GM19023 (cell line): ENCODE data around the gene CD46.
"Not testable (repeated sequence)": the region's sequence is repeated elsewhere in the genome, so short reads cannot be mapped to it uniquely, and the experiment has no call there.

ENCODE experiments used
- ATAC-seq: cut with Tn5 transposase; IDR thresholded peaks from one replicate; pipeline ENCODE4 v1.9.1; 2021; ENCODE audit warnings: mild to moderate bottlenecking, moderate library complexity; ENCODE audit not compliant: unreplicated experiment

CD46 gene

DNA sequence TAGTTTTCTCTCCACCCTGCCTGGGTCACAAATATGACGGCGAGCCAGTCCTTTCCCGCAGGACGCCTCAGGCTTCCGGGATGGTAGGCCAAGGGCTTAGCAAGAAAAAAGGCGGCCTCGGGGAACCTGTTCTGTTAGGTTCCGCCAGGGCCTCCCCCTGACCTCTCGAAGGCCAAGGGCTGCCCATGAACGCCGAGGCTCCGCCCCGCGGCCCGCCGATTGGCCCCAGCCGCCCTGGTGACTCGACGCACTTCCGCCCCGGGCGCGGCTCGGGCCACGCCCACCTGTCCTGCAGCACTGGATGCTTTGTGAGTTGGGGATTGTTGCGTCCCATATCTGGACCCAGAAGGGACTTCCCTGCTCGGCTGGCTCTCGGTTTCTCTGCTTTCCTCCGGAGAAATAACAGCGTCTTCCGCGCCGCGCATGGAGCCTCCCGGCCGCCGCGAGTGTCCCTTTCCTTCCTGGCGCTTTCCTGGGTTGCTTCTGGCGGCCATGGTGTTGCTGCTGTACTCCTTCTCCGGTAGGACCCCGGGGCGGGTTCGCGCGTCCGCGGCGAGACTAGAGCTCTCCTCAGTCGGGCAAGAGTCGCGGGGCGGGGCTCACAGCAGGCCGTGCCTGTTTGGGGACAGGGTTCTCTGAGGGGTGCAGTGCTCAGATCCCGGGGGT lies at the start of gene CD46:
Gene CD46, plus strand, starts transcription at position 265 of the 666 bp plus-strand sequence. Its CDS starts 159 bp downstream, at position 424.
- peak; percentile 97 for ATAC-seq

DNA sequence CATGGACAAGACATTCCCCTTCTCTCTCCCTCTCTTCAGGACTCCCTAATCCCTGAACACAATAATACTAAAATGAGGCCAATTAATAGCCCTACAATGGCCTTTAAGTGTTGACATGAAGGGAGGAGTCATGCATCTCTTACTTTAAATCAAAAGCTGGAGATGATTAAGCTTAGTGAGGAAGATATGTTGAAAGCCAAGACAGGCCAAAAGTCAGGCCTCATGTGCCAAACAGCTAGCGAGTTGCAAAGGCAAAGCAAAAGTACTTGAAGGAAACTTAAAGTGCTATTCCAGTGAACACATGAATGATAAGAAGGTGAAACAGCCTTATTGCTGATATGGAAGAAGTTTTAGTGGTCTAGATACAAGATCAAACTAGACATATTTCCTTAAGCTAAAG lies 49.5 kb upstream of the CD46 start:
- ATAC-seq: no peak

DNA sequence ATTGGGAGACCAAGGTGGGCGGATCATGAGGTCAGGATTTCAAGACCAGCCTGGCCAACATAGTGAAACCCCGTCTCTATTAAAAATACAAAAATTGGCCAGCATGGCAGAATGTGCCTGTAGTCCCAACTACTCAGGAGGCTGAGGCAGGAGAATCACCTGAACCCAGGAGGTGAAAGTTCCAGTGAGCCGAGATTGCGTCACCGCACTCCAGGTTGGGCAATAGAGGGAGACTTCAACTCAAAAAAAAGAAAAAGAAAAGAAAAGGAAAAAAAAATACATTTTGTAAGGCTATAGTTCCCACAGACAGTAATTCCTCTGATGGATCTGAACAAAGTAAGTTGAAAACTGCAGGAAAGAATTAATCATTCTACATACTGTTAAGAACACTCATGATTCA lies 48.1 kb upstream of the CD46 start:
- ATAC-seq: no peak

DNA sequence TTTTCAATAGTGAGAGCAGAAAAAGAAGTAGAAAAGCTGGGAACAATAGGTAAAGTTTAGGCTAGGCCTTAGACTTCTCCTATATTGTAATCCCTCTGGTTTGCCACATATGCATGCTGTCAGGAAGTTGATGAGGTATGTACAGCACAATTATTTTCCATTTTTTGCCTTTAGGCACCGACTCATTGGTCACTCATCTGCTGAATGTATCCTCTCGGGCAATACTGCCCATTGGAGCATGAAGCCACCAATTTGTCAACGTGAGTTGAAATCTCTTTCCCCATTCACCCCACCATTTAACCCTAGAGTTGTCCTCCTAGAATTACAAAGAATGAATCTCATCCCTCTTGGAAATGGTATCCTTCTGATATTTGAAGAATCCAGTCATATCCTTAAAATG lies 43.9 kb upstream of the CD46 start:
- ATAC-seq: not testable (repeated sequence)

GRCh38 chr1:207711285-207711684 lies 40.6 kb upstream of the CD46 start:
- ATAC-seq: no peak

- ATAC-seq: not testable (repeated sequence)
These were observed 39.2 kb upstream of the CD46 start for GRCh38 chr1:207712701-207713100.

GRCh38 chr1:207713529-207713928 lies 38.3 kb upstream of the CD46 start:
- ATAC-seq: no peak

- no peak for ATAC-seq
These were observed 32.6 kb upstream of the CD46 start for GRCh38 chr1:207719234-207719633.

DNA sequence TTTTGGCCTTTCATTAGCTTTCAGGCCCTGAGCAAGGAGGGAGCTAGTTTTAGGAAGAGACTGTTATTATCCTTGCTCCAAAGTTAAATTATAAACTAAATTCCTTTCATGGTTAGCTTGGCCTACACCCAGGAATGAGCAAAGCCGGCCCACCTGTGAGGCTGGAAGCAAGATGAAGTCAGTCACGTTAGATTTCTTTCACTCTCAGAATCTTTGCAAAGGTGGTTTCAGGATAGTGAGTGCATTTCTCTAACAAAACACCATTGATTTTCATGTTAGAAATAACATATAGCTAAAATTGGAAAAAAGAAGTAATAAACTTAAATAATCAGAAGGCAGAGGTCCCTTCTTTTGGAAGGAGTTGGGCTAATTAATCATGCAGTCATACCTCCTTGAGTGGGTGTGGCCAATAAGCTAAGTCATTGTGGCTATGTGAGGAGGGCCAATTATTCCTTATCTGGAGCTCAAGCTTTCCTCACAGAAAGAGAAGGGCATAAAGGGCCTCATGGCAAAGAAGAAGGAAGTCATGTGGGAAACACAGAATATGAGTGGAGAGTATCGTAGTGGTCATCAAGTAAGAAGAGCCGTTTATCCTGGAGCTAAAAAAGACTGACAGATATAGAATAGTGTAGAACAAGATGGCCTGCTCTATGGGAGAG lies 23.5 kb upstream of the CD46 start:
- not testable (repeated sequence) for ATAC-seq

DNA sequence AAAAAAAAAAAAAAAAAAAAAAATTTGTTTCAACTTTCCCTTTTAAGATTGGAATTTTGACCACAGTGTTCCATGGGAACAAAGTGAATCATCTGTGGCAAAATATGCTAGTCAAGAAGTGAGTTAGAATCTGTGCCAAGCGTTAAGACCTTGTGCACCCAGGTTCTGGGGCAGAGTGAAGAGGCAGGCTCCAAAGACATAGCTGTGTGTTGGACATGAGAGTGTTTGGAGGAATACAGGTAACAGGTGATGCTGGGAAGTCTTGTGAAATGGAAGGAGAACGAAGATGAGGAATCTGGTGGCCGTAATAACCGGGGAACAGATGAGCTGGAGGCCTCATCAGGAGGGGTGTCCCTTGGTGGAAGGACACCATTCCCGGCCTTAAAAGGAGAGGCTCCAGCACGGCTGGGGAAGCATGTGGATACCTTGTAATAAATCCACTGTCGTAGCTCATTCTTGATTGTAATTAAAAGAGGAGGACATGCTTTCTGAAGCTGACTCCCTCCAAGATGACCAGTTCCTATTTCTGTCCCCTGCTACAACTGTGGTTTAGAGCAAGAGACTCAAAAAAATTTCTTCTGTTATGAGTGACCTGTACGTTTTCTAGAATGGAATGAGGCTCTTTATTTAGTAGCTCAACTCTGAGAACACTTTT lies 14.2 kb upstream of the CD46 start:
- not testable (repeated sequence) for ATAC-seq

DNA sequence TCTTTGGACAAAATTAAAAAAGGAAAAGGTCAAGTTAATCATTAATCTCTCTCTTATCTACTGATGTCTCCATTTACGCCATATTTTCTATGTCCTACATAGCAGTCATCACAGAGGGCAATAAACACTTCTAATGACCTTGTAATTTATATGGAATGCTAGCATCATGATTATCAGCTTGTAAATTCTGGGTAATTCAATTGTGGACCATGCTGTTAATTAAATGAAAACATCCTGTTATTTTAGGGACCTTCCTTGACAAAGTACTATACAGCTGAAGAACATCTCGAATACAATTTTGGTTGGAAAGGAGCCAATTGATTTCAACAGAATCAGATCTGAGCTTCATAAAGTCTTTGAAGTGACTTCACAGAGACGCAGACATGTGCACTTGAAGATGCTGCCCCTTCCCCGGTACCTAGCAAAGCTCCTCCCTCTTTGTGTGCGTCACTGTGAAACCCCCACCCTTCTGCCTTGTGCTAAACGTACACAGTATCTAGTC lies 13.6 kb upstream of the CD46 start:
- ATAC-seq: not testable (repeated sequence)

DNA sequence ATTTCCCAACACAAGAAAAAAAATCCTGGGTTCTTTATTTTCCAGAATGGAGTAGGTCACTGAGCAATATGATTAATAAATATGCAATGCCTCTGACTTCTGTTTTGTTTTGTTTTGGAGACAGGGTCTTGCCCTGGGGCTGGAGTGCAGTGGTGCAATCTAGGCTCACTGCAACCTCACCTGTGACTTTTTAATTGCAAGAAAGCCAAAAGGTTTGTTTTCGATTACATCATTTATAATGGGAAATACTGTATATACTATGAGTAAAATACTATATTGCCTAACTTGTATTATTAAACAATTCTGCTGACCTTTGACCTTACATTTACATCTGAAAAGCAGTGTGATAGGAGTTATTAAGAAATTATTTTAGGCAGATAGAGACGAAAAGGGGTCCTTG lies 11.6 kb upstream of the CD46 start:
- no peak for ATAC-seq

GRCh38 chr1:207742850-207743555 lies 8.9 kb upstream of the CD46 start:
- no peak for ATAC-seq

DNA sequence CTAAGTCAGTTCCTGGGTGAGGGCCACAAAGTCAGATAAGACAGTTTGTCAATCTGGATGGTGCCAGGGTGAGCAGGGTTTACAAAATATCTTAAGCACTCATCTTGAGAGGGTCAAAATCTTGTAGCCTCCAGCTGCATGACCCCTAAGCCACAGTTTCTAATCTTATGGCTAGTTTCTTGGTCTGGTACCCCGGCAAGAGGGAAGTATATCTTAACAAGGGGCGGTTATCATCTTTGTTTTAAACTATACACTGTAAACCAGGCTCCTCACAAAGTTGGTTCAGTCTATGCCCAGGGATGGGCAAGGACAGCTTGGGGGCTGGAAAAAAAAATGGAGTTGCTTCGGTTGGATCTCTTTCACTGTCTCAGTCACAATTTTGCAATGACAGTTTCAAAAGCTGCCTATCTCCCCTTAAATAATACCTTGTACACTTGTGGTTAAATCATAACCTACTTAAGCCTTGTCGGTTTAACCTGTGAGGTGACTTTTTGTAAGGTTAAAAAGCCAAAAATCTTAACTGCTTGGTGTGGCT lies 7.8 kb upstream of the CD46 start:
- ATAC-seq: no peak

DNA sequence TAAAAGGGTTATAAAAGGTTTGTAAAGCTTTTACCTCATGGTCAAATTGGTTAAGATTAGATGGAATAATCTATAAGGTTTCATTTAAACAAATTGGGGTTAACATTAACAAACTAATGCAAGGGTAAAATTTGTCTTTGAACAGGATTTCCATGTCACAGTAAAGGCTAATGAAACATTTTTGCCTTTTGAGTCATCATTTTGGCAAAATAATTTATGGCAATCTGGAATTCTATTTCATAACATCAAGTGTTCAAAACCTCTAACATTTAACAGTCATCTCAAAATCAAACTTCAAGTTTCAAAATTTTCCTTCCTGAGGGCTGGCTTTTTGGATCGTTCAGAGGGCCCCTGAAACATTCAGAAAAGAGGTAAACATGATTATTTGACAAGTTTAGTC lies 6.6 kb upstream of the CD46 start:
- no peak for ATAC-seq

DNA sequence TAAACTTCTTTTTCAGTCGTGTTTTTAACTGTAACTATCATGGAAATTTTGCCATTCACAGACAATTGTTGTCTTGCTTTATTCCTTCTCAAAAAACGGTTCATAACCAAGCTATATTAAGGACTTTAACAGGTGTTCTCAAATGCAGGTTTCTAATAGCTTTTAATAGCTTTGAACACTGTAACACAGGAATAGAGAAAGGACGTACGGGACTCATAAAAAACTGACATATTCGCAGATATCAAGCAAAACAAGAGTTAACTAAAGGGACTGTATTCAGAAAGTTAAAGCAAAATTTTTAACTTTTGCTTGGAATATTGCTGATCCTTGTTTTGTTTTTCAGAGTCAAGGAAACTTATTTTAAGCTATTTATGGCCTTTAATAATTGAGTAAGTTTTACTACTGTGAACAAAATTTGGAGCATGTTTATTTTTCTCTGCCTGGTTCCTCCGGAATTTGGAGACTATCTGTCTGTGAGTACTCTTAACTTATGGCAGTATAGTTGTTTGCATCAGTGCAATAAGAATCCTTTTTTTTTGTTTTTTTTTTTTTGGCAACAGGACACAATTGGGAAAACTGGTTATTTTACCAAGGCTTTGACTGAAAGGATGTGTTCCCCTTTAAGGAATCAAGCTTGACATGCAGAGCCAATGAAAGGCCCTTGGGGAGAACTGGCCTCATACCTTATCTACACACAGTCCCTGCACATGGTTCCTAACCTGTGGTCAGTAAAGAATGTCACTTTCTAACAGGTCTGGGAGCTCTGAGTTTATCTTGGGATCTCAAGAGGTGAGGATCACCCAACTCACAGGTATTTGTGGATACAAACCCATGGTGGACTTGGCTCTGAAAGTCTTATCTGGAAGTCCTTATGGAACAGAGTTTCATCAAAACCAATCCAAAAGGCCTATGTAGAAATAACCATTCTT lies 5.8 kb upstream of the CD46 start:
- ATAC-seq: no peak

DNA sequence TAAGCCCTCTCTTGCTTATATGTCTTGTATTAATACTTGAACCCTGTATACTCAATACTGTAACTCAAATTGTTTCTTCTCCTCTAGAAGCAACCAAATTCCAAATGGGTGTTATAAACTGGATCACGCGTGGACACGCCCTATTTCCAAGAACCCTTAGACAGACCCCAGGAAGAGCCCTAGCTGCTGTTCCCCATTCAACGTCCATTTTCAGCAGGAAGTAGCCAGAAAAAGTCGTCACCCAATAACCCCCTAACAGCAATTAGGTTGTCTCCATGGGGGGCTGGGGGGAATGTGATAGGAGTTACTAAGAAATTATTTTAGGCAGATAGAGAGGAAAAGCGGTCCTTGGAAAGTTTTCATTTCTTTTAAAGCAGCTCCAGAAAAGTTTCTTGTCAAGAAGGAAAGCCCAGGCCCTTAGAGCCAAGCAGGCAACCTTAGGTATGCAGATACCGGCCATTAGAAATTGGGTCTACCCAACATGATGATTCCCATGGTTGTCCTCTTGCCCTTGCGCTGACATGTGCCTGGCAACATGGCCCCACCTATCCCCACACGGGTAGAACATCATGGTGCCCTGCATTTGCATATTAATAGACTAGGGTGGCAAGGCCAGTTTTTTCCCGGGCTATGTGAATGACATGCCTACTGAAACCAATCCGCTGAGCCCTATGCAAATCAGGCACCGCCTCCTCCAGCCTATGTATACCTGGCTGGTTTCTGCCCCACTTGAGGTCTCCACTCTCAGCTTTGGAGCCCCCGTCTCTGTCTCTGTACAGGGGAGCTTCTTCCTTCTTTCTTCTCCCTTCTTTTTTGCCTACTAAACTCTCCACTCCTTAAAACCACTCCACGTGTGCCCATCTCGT lies 4.0 kb upstream of the CD46 start:
- no peak for ATAC-seq

DNA sequence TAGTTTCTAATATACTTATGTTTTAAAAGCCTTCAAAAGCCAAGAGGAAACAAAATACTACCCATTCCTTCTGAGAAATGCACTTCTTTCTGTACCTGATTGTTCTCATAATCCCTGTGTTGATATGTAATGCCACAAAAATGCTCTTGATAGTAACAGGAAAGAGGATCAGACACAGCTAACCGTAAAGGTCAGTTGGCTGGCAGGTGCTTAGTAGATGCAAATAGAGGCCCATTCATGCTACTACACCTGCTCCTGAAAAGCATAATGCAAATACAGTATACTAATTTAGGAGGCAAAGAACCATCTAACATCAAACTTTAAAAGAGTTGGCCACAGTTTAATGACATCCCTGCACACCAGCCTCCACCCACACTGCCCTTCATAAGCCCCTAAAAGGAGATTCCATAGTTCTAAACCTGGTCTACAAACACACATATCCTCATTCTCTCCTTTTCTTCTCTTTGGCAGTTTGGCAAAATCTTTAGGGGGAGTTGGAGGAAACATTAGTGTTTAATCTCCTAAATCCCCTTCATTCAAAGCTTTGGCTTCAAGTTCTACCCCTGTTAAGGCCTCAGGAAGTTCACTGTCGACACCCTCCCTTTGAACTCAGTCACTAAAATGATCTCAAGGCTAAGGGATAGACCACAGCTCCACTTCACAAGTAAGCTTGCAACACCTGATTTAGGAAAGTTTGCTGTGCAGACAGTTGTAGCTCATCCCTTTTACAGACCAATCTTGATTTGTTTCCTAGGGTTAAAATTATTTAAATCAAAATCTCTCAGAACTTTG lies 2.9 kb upstream of the CD46 start:
- no peak for ATAC-seq
